ENCODE data around the gene HEG1.

The HEG1 gene

GRCh38 chr3:124995460-124995994 lies 60.3 kb downstream of the HEG1 start:
- ChIA-PET POLR2A (no interaction called here), CTCF (interaction anchor here (0.7 to 3.5 kb wide), 25 partner anchors 8 to 592 kb away, joined by 3 to 17 read pairs (median 4); no protein-coding TSS in a partner anchor)
- DNase-seq (ENCODE audit: extremely low spot score): peak; percentile 75
- peak; percentile 77 for TF ChIP-seq CTCF (IDR thresholded peaks at IDR 0.05; ENCODE audit: control extremely low read depth, extremely low read depth, low read depth, missing control alignments)

- ChIA-PET CTCF (interaction anchor here (0.8 to 2.8 kb wide), 4 partner anchors 10 to 446 kb away, joined by 3 to 9 read pairs (median 3); no protein-coding TSS in a partner anchor), POLR2A (no interaction called here)
- no peak for TF ChIP-seq CTCF (IDR thresholded peaks at IDR 0.05; ENCODE audit: control extremely low read depth, extremely low read depth, low read depth, missing control alignments)
- DNase-seq (ENCODE audit: extremely low spot score): no peak
Measured at GRCh38 chr3:124993466-124993865, 62.3 kb downstream of the HEG1 start.

GRCh38 chr3:124992041-124992440 lies 63.8 kb downstream of the HEG1 start:
- no peak for TF ChIP-seq CTCF (IDR thresholded peaks at IDR 0.05; ENCODE audit: control extremely low read depth, extremely low read depth, low read depth, missing control alignments)
- ChIA-PET CTCF (interaction anchor here (1.0 to 1.4 kb wide), 2 partner anchors 8 to 448 kb away, joined by 3 read pairs; no protein-coding TSS in a partner anchor), POLR2A (no interaction called here)
- no peak for DNase-seq (ENCODE audit: extremely low spot score)

DNA sequence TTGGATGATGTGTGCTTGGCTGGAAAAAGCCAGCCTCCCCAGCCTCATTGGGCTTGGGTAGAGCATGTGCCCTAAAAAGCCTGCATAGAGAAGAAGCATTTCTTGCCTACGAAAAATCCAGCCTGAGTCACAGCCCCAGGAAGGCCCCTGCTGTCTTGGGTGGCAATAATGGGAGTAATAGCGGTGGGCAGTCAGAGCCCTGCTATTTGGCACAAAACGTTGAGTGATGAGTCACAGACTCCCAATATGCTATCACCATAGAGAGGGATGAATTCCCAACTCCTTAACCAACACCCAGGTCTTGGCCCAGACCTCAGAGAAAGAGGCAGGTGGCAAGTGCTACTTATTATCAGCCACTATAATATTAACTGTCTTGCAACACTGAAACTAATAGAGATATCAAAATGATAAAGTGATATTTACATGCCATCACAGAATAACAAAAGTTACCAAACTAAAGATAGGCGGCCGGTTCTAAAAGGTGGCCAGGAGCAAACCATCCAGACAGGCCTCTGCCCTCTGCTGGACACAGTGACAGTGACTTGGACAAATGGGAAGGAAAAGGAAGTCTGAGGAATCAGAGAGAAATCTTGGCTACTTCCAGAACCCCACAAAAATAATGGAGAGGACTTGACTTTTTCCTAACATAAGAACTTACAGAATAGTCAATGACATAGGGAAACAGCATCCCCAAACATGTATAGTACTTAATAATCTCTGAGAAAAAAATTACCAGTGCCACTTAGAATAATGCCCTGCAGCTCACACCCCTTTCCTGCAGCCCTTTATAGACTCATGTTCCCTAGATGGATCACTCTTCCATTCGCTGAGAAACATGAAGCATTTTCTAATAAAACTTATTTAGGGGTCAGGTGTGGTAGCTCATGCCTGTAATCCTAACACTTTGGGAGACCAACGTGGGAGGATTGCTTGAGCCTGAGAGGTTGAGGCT lies 69.3 kb downstream of the HEG1 start:
- POLR2A ChIA-PET: no interaction called here
- CTCF ChIA-PET: interaction anchor here (0.8 to 1.0 kb wide), 2 partner anchors 14 kb away, joined by 3 to 4 read pairs; no protein-coding TSS in a partner anchor
- TF ChIP-seq CTCF (IDR thresholded peaks at IDR 0.05; ENCODE audit: control extremely low read depth, extremely low read depth, low read depth, missing control alignments): no peak
- no peak for DNase-seq (ENCODE audit: extremely low spot score)

DNA sequence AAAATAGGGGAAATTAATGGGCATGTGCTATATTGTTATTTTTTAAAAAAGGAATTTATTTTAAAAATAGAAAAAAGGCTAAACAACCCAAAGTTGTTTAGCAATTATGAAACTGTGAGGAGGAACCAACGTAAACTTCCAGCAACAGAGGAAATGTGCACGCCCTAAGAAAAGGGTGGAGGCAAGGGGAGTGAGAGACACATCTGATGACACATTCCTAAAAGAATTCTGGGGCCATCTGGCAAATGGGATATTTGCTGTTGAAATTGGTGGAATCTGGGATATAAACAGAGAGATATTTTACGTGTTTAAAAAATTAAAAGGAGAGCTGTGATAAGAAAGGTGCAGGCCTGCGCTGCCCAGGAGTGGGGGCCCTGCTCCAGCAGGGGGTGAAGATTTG lies 70.4 kb downstream of the HEG1 start:
- POLR2A ChIA-PET: no interaction called here
- CTCF ChIA-PET: no interaction called here
- no peak for DNase-seq (ENCODE audit: extremely low spot score)
- TF ChIP-seq CTCF (IDR thresholded peaks at IDR 0.05; ENCODE audit: control extremely low read depth, extremely low read depth, low read depth, missing control alignments): no peak

DNA sequence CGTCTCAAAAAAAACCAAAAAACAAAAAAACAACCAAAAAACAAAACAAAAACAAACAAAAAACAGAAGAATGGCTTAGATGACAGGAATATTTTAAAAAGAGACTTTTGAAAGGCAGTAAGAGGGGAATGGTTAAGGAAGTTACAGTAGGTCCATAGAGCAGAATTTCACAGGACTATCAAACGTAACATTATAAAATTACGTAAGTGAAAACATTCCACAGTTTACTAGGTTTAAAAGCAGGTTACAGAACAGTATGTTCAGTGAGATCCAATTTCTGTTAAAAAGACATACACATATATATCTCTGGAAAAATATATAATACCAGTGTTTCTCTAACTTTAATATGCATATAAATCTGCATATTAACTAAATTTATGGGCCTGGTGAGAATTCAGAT lies 71.0 kb downstream of the HEG1 start:
- ChIA-PET POLR2A (no interaction called here), CTCF (no interaction called here)
- TF ChIP-seq CTCF (IDR thresholded peaks at IDR 0.05; ENCODE audit: control extremely low read depth, extremely low read depth, low read depth, missing control alignments): no peak
- DNase-seq (ENCODE audit: extremely low spot score): no peak

Measured in GM10248 (cell line).